GM12864 (cell line): ENCODE results near the gene EIPR1.

ENCODE experiments used
- DNase-seq: peaks from one replicate; pipeline ENCODE4 v3.0.0-alpha.2; 2011; ENCODE audit warnings: low read depth
- H3K4me3 ChIP-seq: 2 replicates; pipeline ENCODE4 v1.5.1; 2011; ENCODE audit warnings: mild to moderate bottlenecking, low read depth, low read length, control low read depth
- CTCF ChIP-seq: IDR thresholded peaks from 2 replicates; pipeline ENCODE4 v1.5.1; 2011; ENCODE audit warnings: low read depth, mild to moderate bottlenecking, moderate library complexity, low read length, control low read depth, inconsistent platforms; ENCODE audit errors: missing control alignments

The EIPR1 gene

GRCh38 chr2:3389193-3389592, 11.6 kb upstream of the EIPR1 start:
- H3K4me3 ChIP-seq = no peak overlapping the region
- no peak for DNase-seq
- TF ChIP-seq CTCF = no peak

GRCh38 chr2:3388412-3388738, 10.8 kb upstream of the EIPR1 start:
- no peak for TF ChIP-seq CTCF
- no peak overlapping the region for H3K4me3 ChIP-seq
- no peak for DNase-seq

GRCh38 chr2:3387644-3388411, 10.2 kb upstream of the EIPR1 start:
- DNase-seq = no peak
- H3K4me3 ChIP-seq = no peak overlapping the region
- TF ChIP-seq CTCF = no peak

GRCh38 chr2:3387011-3387410, 9.4 kb upstream of the EIPR1 start:
- no peak for TF ChIP-seq CTCF
- no peak for DNase-seq
- H3K4me3 ChIP-seq = no peak overlapping the region

GRCh38 chr2:3386448-3386958, 8.9 kb upstream of the EIPR1 start:
- no peak for TF ChIP-seq CTCF
- H3K4me3 ChIP-seq = no peak overlapping the region
- DNase-seq = no peak

DNA sequence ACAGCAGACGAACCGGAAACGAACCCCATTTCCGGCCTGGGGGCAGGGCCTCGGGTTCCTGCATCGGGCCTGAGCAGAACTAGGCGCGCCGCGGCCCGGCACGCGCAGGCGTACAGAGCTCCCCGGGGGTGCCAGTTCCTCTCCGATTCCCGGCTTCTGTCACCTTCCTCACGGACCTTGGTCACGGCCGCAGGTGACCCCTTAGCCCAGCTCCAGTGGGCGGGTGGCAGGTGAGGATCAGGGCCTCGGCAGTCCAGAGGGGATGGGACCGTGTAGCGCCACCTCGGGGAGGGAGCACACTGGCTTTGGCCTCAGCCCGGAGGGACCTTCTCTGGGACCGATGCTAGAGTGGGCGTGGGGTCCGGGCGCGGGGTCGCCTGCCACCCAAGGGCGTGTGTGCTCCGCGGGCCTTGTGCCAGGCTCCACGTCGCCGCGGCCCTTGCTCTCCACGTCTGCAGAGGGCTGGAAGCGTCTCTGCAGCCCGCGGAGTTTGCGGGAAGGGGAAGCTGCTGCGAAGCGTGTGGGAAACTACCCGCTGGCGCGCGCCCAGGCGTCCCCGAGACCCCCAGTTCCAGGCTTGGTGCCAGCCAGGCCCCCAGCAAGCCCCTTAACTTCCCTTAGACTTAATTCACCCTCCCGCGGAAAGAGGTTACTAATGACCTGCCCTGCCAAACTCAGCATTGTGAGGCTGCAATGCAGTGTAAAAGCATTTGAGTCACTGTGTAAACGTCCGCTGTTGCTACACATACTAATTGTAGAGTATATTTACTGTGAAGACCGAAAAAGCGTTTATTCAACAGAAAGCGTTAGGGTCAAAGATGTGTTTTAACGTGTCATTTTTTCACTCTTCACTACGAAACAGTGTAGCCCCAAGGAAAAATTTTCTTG, 2.3 kb upstream of the EIPR1 start, which contains the start of gene TRAPPC12:
Gene TRAPPC12 (plus strand): TSS at position 48 of the 888 bp plus-strand sequence. CDS start 7,930 bp downstream, outside the sequence.
- DNase-seq = peak; percentile 82
- TF ChIP-seq CTCF = peak; percentile 65

DNA sequence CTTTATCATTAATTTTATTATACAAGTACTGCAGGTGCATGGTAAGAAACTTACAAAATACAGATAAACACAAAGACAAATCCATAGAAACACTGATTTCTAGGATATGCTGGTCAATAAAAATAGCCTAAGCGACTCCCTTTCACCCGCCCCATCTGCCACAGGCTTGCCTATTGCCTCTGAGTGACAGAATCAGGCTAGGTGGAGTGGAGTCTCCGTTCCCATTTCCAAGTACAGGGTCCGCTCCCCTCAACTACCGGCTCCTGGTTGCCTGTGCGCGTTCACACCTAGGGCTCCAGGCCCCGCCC, 1.7 kb upstream of the EIPR1 start:
- no peak for DNase-seq
- TF ChIP-seq CTCF = no peak
- peak overlapping the region; percentile 94 for H3K4me3 ChIP-seq

More for the DNA sequence above, 2.3 kb upstream of the EIPR1 start, which contains the start of gene TRAPPC12:
- H3K4me3 ChIP-seq = peak within 1 kb of the TSS; percentile 94
